Stimulated activated CD4-positive, alpha-beta T cell treated with anti-CD3 and anti-CD28 coated beads, Interleukin-12 subunit alpha, Interleukin-12 subunit beta, amount 100 ng/mL, for 24 hours (primary cell): ENCODE measurements around the gene ABLIM3.

Experiments used
- DNase-seq, 2 experiments: peaks; one replicate each; pipeline ENCODE4 v3.0.0-alpha.2; 2020; ENCODE audit warnings: low read depth in 2 of 2

ABLIM3 gene

DNA sequence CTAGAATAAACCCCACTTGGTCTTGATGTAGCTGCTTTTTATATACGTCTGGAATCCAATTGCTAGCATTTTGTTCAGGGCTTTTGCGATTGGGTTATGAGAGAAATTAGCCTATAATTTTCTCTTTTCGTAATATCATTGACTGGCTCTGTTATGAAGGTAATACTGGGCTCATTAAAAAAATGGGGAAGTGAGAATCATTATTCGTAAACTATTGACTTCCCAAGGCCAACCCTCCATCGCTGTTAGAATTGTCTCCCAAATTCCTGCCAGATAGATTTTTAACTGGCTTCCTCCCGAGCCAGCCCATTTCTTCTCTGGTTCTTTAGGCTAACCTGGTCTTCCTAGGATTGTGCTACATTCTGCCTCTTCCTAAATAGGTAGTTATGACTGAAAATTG is 168.1 kb downstream of the ABLIM3 start:
- no peak for DNase-seq
